ENCODE data around the gene C19orf25. TPM values are rescaled to one million over a fixed set of nuclear protein-coding genes. Genes with fewer than 3 reads are reported as not detected.

C19orf25 gene
- total and polyA plus RNA-seq, 2 of the 13 experiments (the other 11 are each of a cell fraction or from before 2014, with no cell fraction given): 14.2 to 32.4 TPM

DNA sequence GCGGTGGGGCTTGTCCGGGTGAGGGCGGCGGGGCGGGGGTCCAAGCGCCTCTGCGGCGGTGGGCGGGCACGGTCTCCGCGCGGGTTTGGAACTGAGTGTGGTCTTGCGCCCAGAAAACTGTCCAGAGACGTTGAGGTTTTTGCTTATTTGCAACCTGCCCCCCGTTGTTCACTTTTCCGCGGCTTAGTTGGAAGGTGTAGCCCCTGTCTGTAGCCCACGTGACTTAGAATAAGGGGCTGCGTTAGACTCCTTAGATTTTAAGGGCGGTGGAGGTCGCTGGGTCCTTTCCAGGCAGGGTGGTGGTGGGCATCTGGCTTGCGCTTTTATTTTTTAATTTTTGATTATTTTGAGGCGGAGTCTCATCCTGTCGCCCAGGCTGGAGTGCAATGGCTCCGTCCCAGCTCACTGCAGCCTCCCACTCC, 40.1 kb downstream of the C19orf25 start:
- CTCF ChIA-PET (ENCODE audit: low intra/inter-chr PET ratio, low total read pairs): no interaction called here

More for the DNA sequence above, 40.1 kb downstream of the C19orf25 start:
- Histone ChIP-seq H3K27ac (ENCODE audit: extremely low read length, insufficient read depth, low read length) (peak overlapping the region; percentile 82), H3K9ac (ENCODE audit: insufficient read depth, low read depth, low read length) (peak overlapping the region; percentile 99), H2AFZ (ENCODE audit: low read length) (no peak overlapping the region), H3K4me3 (replicated peaks in 1 of 3; ENCODE audit: insufficient read depth in 1 of 3, low read depth in 2 of 3, low read length in 3 of 3) (peak overlapping the region; percentile 86 to 89 (median 87)), H3K79me2 (ENCODE audit: insufficient read depth, low read length) (peaks cover 31% of the 10 kb centered on the region), H4K20me1 (ENCODE audit: insufficient read depth, low read length) (peaks cover 36% of the 10 kb centered on the region), H3K36me3 (replicated peaks in 1 of 2; ENCODE audit: control insufficient read depth in 1 of 2, insufficient read depth in 2 of 2, low read length in 2 of 2) (peaks cover 16 to 40% of the 10 kb centered on the region in 2 experiments), H3K27me3 (ENCODE audit: control insufficient read depth in 1 of 2, insufficient read depth in 2 of 2, low read length in 2 of 2) (no peaks in the 10 kb centered on the region), H3K4me2 (ENCODE audit: low read depth, low read length) (peak overlapping the region; percentile 99), H3K9me3 (ENCODE audit: low read length) (no peaks in the 10 kb centered on the region), H3K4me1 (ENCODE audit: insufficient read depth, low read length) (peaks cover 33% of the 10 kb centered on the region)
- no TSS peak for BruUV-seq (replicated peaks)
- intact Hi-C loops (cut with micrococcal nuclease; ENCODE audit: unreplicated experiment): no loop called here
- DNase-seq (ENCODE audit: low spot score) (no peak), FAIRE-seq (no peak), ATAC-seq (peak; percentile 4; the same call in 2 of the 3 replicates)
- WGBS (ENCODE audit: low lambda C conversion rate): 0% methylated on average over 7 of the region's 26 CpGs
- TF ChIP-seq, protein P1, sequence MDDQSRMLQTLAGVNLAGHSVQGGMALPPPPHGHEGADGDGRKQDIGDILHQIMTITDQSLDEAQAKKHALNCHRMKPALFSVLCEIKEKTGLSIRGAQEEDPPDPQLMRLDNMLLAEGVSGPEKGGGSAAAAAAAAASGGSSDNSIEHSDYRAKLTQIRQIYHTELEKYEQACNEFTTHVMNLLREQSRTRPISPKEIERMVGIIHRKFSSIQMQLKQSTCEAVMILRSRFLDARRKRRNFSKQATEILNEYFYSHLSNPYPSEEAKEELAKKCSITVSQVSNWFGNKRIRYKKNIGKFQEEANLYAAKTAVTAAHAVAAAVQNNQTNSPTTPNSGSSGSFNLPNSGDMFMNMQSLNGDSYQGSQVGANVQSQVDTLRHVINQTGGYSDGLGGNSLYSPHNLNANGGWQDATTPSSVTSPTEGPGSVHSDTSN (CRISPR knock-in tag; IDR thresholded peaks at IDR 0.05; ENCODE audit: borderline replicate concordance): no peak
- no peak for TF ChIP-seq ZNF589 (CRISPR knock-in tag; conservative IDR thresholded peaks at IDR 0.05)
- TF ChIP-seq PHF21A (CRISPR knock-in tag; IDR thresholded peaks at IDR 0.05): no peak
- peak; percentile 40; the same call in 1 of the 2 replicates for TF ChIP-seq RAD51 (IDR thresholded peaks at IDR 0.05; ENCODE audit: borderline replicate concordance)
- TF ChIP-seq, protein P2, sequence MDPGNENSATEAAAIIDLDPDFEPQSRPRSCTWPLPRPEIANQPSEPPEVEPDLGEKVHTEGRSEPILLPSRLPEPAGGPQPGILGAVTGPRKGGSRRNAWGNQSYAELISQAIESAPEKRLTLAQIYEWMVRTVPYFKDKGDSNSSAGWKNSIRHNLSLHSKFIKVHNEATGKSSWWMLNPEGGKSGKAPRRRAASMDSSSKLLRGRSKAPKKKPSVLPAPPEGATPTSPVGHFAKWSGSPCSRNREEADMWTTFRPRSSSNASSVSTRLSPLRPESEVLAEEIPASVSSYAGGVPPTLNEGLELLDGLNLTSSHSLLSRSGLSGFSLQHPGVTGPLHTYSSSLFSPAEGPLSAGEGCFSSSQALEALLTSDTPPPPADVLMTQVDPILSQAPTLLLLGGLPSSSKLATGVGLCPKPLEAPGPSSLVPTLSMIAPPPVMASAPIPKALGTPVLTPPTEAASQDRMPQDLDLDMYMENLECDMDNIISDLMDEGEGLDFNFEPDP (CRISPR knock-in tag; conservative IDR thresholded peaks at IDR 0.05): 0 out of 2 replicates have a peak, but pooled peaks have one; percentile 51
- 0 out of 2 replicates have a peak, but pooled peaks have one; percentile 67 for TF ChIP-seq MTF2 (CRISPR knock-in tag; IDR thresholded peaks at IDR 0.05; ENCODE audit: borderline replicate concordance)
- POLR2A ChIA-PET: interaction anchor here (1.1 to 1.2 kb wide), 2 partner anchors 17 to 170 kb away, joined by 4 read pairs; partner anchors contain the start of gene CIRBP
- in situ Hi-C loops (cut with HindIII; ENCODE audit: extremely low pct_ligation_motif_present, low pct_unique_long_range_greater_than_20kb): no loop called here
